H9 (cell line): ENCODE data around the gene COX6A1. TPM values are rescaled to one million over a fixed set of nuclear protein-coding genes. Genes with fewer than 3 reads are reported as not detected.
A peak's percentile ranks its signal among the peaks of the same experiment; 100 is the strongest.

ENCODE experiments used
- DNase-seq: peaks from one replicate; pipeline ENCODE4 v3.0.0-alpha.2; 2017
- H2AFZ ChIP-seq: one replicate; pipeline ENCODE4 v1.6.1; 2013; ENCODE audit warnings: mild to moderate bottlenecking, low read length, control low read depth, moderate library complexity
- H2AK5ac ChIP-seq: 2 replicates; pipeline ENCODE4 v1.6.1; 2013; ENCODE audit warnings: low read length, control low read depth, mixed read lengths; ENCODE audit not compliant: insufficient read length
- H2BK120ac ChIP-seq: one replicate; pipeline ENCODE4 v1.6.1; 2013; ENCODE audit warnings: low read depth, mild to moderate bottlenecking, low read length, control low read depth, inconsistent platforms; ENCODE audit not compliant: poor library complexity, severe bottlenecking
- H2BK12ac ChIP-seq: 2 replicates; pipeline ENCODE4 v1.6.1; 2013; ENCODE audit warnings: low read length, control low read depth, mixed read lengths, low read depth; ENCODE audit not compliant: insufficient read length
- H2BK15ac ChIP-seq: 2 replicates; pipeline ENCODE4 v1.6.1; 2013; ENCODE audit warnings: low read depth, low read length, control low read depth
- H2BK20ac ChIP-seq: one replicate; pipeline ENCODE4 v1.6.1; 2013; ENCODE audit warnings: low read depth, mild to moderate bottlenecking, low read length, control low read depth, inconsistent platforms; ENCODE audit not compliant: poor library complexity, severe bottlenecking
- H2BK5ac ChIP-seq: 2 replicates; pipeline ENCODE4 v1.6.1; 2013; ENCODE audit warnings: low read length, control low read depth, mixed read lengths; ENCODE audit not compliant: insufficient read length
- H3K14ac ChIP-seq: 2 replicates; pipeline ENCODE4 v1.6.1; 2013; ENCODE audit warnings: low read length, control low read depth; ENCODE audit not compliant: insufficient read depth
- H3K18ac ChIP-seq: 2 replicates; pipeline ENCODE4 v1.6.1; 2013; ENCODE audit warnings: low read depth, mild to moderate bottlenecking, mixed read lengths, low read length, control low read depth; ENCODE audit not compliant: insufficient read length
- H3K23ac ChIP-seq: 2 replicates; pipeline ENCODE4 v1.6.1; 2013; ENCODE audit warnings: low read length, control low read depth, mixed read lengths, low read depth; ENCODE audit not compliant: insufficient read length
- H3K23me2 ChIP-seq: 2 replicates; pipeline ENCODE4 v1.6.1; 2013; ENCODE audit warnings: low read depth, mild to moderate bottlenecking, mixed read lengths, low read length, control low read depth; ENCODE audit not compliant: insufficient read length, poor library complexity, severe bottlenecking
- H3K27ac ChIP-seq: 2 replicates; pipeline ENCODE4 v1.5.1; 2013; ENCODE audit warnings: low read length, control low read depth, mixed read lengths, low read depth; ENCODE audit not compliant: insufficient read length
- H3K27me3 ChIP-seq: 2 replicates; pipeline ENCODE4 v1.6.1; 2013; ENCODE audit warnings: low read length, control low read depth, inconsistent platforms; ENCODE audit not compliant: insufficient read depth
- H3K4ac ChIP-seq: 2 replicates; pipeline ENCODE4 v1.6.1; 2013; ENCODE audit warnings: low read depth, mild to moderate bottlenecking, control low read depth, inconsistent platforms, low read length, moderate library complexity
- H3K4me1 ChIP-seq: 2 replicates; pipeline ENCODE4 v1.6.1; 2013; ENCODE audit warnings: low read length, control low read depth, inconsistent platforms; ENCODE audit not compliant: insufficient read depth
- H3K4me2 ChIP-seq: 2 replicates; pipeline ENCODE4 v1.6.1; 2013; ENCODE audit warnings: low read length, control low read depth, mixed read lengths; ENCODE audit not compliant: insufficient read length, insufficient read depth
- H3K56ac ChIP-seq: 2 replicates; pipeline ENCODE4 v1.6.1; 2013; ENCODE audit warnings: low read depth, mild to moderate bottlenecking, mixed read lengths, low read length, control low read depth; ENCODE audit not compliant: insufficient read length
- H3K79me1 ChIP-seq: 2 replicates; pipeline ENCODE4 v1.6.1; 2013; ENCODE audit warnings: low read depth, mild to moderate bottlenecking, moderate library complexity, low read length, control low read depth, inconsistent platforms; ENCODE audit not compliant: insufficient read depth, poor library complexity, severe bottlenecking
- H3K79me2 ChIP-seq: 2 replicates; pipeline ENCODE4 v1.6.1; 2013; ENCODE audit warnings: low read length, control low read depth, inconsistent platforms; ENCODE audit not compliant: insufficient read depth
- H3K9ac ChIP-seq: 2 replicates; pipeline ENCODE4 v1.6.1; 2013; ENCODE audit warnings: low read length, control low read depth, mixed read lengths; ENCODE audit not compliant: insufficient read length; ENCODE audit errors: extremely low read depth
- H3K9me3 ChIP-seq: one replicate; pipeline ENCODE4 v1.6.1; 2013; ENCODE audit warnings: low read depth, low read length, inconsistent platforms; ENCODE audit not compliant: control insufficient read depth
- H3T11ph ChIP-seq: one replicate; pipeline ENCODE4 v1.6.1; 2013; ENCODE audit warnings: mild to moderate bottlenecking, low read length, control low read depth, inconsistent platforms
- H4K20me1 ChIP-seq: one replicate; pipeline ENCODE4 v1.6.1; 2013; ENCODE audit not compliant: control insufficient read depth, insufficient read length, insufficient read depth
- H4K5ac ChIP-seq: 2 replicates; pipeline ENCODE4 v1.6.1; 2013; ENCODE audit warnings: low read depth, mild to moderate bottlenecking, mixed read lengths, low read length, control low read depth; ENCODE audit not compliant: insufficient read length
- H4K8ac ChIP-seq: replicated peaks from 2 replicates; pipeline ENCODE4 v1.6.1; 2013; ENCODE audit warnings: low read length, control low read depth, mixed read lengths, low read depth; ENCODE audit not compliant: insufficient read length
- H4K91ac ChIP-seq: 2 replicates; pipeline ENCODE4 v1.6.1; 2013; ENCODE audit warnings: low read depth, mild to moderate bottlenecking, moderate library complexity, mixed read lengths, low read length, control low read depth; ENCODE audit not compliant: insufficient read length
- H3K27ac Mint-ChIP-seq, 3 experiments: 2 replicates in 2 of 3; 3 replicates in 1 of 3; pipeline ENCODE4 v1.8.0; 2020 to 2021; ENCODE audit warnings: mixed read lengths in 3 of 3, mild to moderate bottlenecking in 1 of 3, moderate library complexity in 1 of 3
- H3K27me3 Mint-ChIP-seq: 2 replicates; pipeline ENCODE4 v1.8.0; 2021; ENCODE audit warnings: low read depth, mild to moderate bottlenecking, moderate library complexity, mixed read lengths
- H3K36me3 Mint-ChIP-seq, 3 experiments: 2 replicates in 2 of 3; 3 replicates in 1 of 3; pipeline ENCODE4 v1.8.0; 2020 to 2021; ENCODE audit warnings: low read depth in 3 of 3, mixed read lengths in 3 of 3; ENCODE audit not compliant: insufficient read depth in 1 of 3
- H3K4me1 Mint-ChIP-seq, 2 experiments: 2 replicates each; pipeline ENCODE4 v1.8.0; 2020; ENCODE audit warnings: mixed read lengths in 2 of 2
- H3K4me3 Mint-ChIP-seq, 2 experiments: 2 replicates in 1 of 2; 3 replicates in 1 of 2; pipeline ENCODE4 v1.8.0; 2020 to 2021; ENCODE audit warnings: mild to moderate bottlenecking in 2 of 2, mixed read lengths in 2 of 2, moderate library complexity in 1 of 2
- H3K9me3 Mint-ChIP-seq, 2 experiments: 2 replicates in 1 of 2; 3 replicates in 1 of 2; pipeline ENCODE4 v1.8.0; 2020; ENCODE audit warnings: mild to moderate bottlenecking in 2 of 2, mixed read lengths in 2 of 2, moderate library complexity in 1 of 2
- WGBS: extraction: QIAGEN DNeasy Blood & Tissue Kit; methylation state at CpG from one replicate; pipeline ENCODE4 v1.1.7; 2013; ENCODE audit warnings: missing lambda C conversion rate, low lambda C conversion rate, mixed read lengths; ENCODE audit not compliant: insufficient read length; ENCODE audit errors: extremely low coverage; 5-methylcytosine and 5-hydroxymethylcytosine counted together
- total RNA-seq: library from RNA; stranded (reverse); gene quantifications from 2 replicates; pipeline ENCODE4 v1.2.1, GENCODE V29; 2021
- TF ChIP-seq, protein P1 (sequence below): fragments of 200-600 bp; sonication (generic); conservative IDR thresholded peaks from 3 replicates; pipeline ENCODE4 v1.8.0; 2021; ENCODE audit warnings: antibody characterized with exemption, mild to moderate bottlenecking

The COX6A1 gene
- total RNA-seq, 1 experiment from 2014 or later, result 415 TPM

DNA sequence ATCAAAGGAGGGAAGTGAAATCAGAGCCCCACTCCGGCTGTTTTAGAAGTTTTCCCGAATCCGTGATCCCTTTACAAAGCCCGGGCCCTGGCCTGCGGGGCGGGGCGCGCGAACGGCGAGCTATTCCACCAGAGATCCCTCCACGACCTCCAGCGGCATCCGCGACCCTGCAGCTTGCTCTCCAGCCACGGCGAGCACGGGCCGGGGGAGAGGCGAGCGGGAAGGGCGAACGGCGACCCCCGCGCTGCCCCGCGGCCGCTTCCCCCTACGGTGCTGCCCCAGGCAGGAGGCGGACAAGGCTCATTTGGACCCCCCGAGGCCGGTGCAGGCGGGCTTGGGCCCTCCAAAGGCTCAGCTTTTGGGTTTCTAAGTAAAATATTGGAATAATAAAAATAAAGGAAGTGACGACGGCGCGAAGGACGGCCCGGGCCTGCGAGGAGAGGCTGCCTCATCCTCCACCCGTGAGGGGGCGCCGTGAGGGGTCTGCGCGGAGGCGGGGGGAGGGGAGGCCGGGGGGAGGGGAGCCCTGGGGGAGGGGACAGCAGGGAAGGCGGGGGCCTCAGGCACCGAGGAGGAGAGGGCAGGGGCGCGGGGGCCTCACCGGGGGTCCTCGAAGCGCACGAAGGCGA lies 31.0 kb downstream of the COX6A1 start:
- Histone ChIP-seq H4K8ac (no peak overlapping the region), H3K14ac (peak overlapping the region; percentile 99), H2AK5ac (no peak overlapping the region), H3K4ac (no peak overlapping the region), H3K56ac (no peak overlapping the region), H3K79me1 (peaks cover 3% of the 10 kb centered on the region), H2BK5ac (peak overlapping the region; percentile 95), H3K23me2 (peaks cover 7% of the 10 kb centered on the region), H2BK120ac (no peak overlapping the region), H3K4me1 (no peaks in the 10 kb centered on the region), H2BK12ac (no peak overlapping the region), H3K18ac (peak overlapping the region; percentile 93), H2BK15ac (no peak overlapping the region), H4K5ac (no peak overlapping the region), H3K9ac (peak overlapping the region; percentile 90), H3K79me2 (peaks cover 11% of the 10 kb centered on the region; the same call in 1 of the 2 replicates), H3K27ac (no peak overlapping the region), H3K4me2 (peak overlapping the region; percentile 74), H4K91ac (no peak overlapping the region), H4K20me1 (no peaks in the 10 kb centered on the region), H3K9me3 (no peaks in the 10 kb centered on the region), H3K23ac (no peak overlapping the region), H3T11ph (no peak overlapping the region), H3K27me3 (no peaks in the 10 kb centered on the region), H2AFZ (no peak overlapping the region), H2BK20ac (no peak overlapping the region)
- peak overlapping the region; percentile 52 to 92 (median 66); a peak in 3 of 7 replicates for H3K27ac Mint-ChIP-seq
- H3K27me3 Mint-ChIP-seq, result no peaks in the 10 kb centered on the region
- peaks cover 20 to 26% of the 10 kb centered on the region in 2 experiments for H3K4me1 Mint-ChIP-seq
- DNase-seq, result no peak
- H3K9me3 Mint-ChIP-seq, result no peaks in the 10 kb centered on the region
- TF ChIP-seq, protein P1, sequence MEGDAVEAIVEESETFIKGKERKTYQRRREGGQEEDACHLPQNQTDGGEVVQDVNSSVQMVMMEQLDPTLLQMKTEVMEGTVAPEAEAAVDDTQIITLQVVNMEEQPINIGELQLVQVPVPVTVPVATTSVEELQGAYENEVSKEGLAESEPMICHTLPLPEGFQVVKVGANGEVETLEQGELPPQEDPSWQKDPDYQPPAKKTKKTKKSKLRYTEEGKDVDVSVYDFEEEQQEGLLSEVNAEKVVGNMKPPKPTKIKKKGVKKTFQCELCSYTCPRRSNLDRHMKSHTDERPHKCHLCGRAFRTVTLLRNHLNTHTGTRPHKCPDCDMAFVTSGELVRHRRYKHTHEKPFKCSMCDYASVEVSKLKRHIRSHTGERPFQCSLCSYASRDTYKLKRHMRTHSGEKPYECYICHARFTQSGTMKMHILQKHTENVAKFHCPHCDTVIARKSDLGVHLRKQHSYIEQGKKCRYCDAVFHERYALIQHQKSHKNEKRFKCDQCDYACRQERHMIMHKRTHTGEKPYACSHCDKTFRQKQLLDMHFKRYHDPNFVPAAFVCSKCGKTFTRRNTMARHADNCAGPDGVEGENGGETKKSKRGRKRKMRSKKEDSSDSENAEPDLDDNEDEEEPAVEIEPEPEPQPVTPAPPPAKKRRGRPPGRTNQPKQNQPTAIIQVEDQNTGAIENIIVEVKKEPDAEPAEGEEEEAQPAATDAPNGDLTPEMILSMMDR, result no peak
- peak overlapping the region; percentile 92 to 94 for H3K4me3 Mint-ChIP-seq
- no CpG with 5 or more reads among the region's 57 CpGs for WGBS
- peaks cover 25 to 40% (median 33%) of the 10 kb centered on the region in 3 experiments for H3K36me3 Mint-ChIP-seq
